CD4-positive, alpha-beta T cell treated with Interleukin-4 for 1 hour (primary cell): ENCODE measurements around the gene IFI27L1.

ENCODE experiments used
- DNase-seq, 2 donors: peaks; one replicate each; pipeline ENCODE4 v3.0.0-alpha.2; 2020 to 2022

Gene IFI27L1

GRCh38 chr14:94081386-94081820 is 293 bp downstream of the IFI27L1 start:
- no peak for DNase-seq

GRCh38 chr14:94087891-94088290 is 6.8 kb downstream of the IFI27L1 start:
- DNase-seq = no peak

GRCh38 chr14:94088516-94088915 is 7.4 kb downstream of the IFI27L1 start:
- DNase-seq = no peak

GRCh38 chr14:94089479-94089878 is 8.4 kb downstream of the IFI27L1 start:
- DNase-seq = no peak

GRCh38 chr14:94093418-94093817 is 12.3 kb downstream of the IFI27L1 start:
- no peak for DNase-seq

GRCh38 chr14:94097091-94097490 is 16.0 kb downstream of the IFI27L1 start:
- no peak for DNase-seq

GRCh38 chr14:94098326-94098992 is 17.3 kb downstream of the IFI27L1 start:
- DNase-seq = no peak

GRCh38 chr14:94099006-94099405 is 17.9 kb downstream of the IFI27L1 start:
- no peak for DNase-seq

- no peak for DNase-seq
Measured at GRCh38 chr14:94100847-94101246, 19.7 kb downstream of the IFI27L1 start.

- no peak for DNase-seq
Measured at GRCh38 chr14:94101748-94102147, 20.6 kb downstream of the IFI27L1 start.

- no peak for DNase-seq
Measured at GRCh38 chr14:94102768-94103482, 21.8 kb downstream of the IFI27L1 start.

- DNase-seq = no peak
Measured at GRCh38 chr14:94103554-94104150, 22.5 kb downstream of the IFI27L1 start.

- no peak for DNase-seq
Measured at GRCh38 chr14:94104731-94105130, 23.6 kb downstream of the IFI27L1 start.

GRCh38 chr14:94109915-94110250 is 28.8 kb downstream of the IFI27L1 start:
- no peak for DNase-seq

GRCh38 chr14:94110552-94111181 is 29.6 kb downstream of the IFI27L1 start, which contains the start of gene IFI27:
TSS of gene IFI27 (plus strand) at chr14:94110736.
- DNase-seq = no peak

- DNase-seq = no peak
Measured at GRCh38 chr14:94111276-94112095, 30.4 kb downstream of the IFI27L1 start.

- DNase-seq = no peak
Measured at GRCh38 chr14:94112513-94113063, 31.5 kb downstream of the IFI27L1 start.

GRCh38 chr14:94113073-94113472 is 32.0 kb downstream of the IFI27L1 start:
- no peak for DNase-seq

- DNase-seq = no peak
Measured at GRCh38 chr14:94113490-94113889, 32.4 kb downstream of the IFI27L1 start.

- no peak for DNase-seq
Measured at GRCh38 chr14:94113908-94114588, 32.9 kb downstream of the IFI27L1 start.

GRCh38 chr14:94114589-94115057 is 33.5 kb downstream of the IFI27L1 start:
- no peak for DNase-seq
